ENCODE results near the gene CAPZB. TPM values are rescaled to one million over a fixed set of nuclear protein-coding genes. Genes with fewer than 3 reads are reported as not detected.

The CAPZB gene
- total RNA-seq, 4 donors from 2014 or later: 127 to 404 (median 136) TPM

- TF ChIP-seq CTCF (IDR thresholded peaks at IDR 0.05) (no peak), POLR2A (IDR thresholded peaks at IDR 0.05) (no peak), EP300 (IDR thresholded peaks at IDR 0.05; ENCODE audit: low read depth) (no peak), POLR2AphosphoS5 (IDR thresholded peaks at IDR 0.05) (no peak)
- Histone ChIP-seq H3K36me3 (peaks cover 0 to 6% (median 2%) of the 10 kb centered on the region in 4 donors), H3K4me3 (no peak overlapping the region), H3K4me1 (peaks cover 0 to 9% (median 2%) of the 10 kb centered on the region in 4 donors), H3K27ac (no peak overlapping the region), H3K9me3 (no peaks in the 10 kb centered on the region), H3K27me3 (no peaks in the 10 kb centered on the region)
- in situ Hi-C loops (cut with MboI; ENCODE audit: low pct_ligation_motif_present in 1 of 4, low pct_unique_long_range_greater_than_20kb in 1 of 4, low sequenced_read_pairs in 3 of 4): no loop called here
- intact Hi-C loops (cut with DNase I; ENCODE audit: low total_unique reads): no loop called here
- 93 to 98% methylated on average over 8 to 18 of the region's 18 CpGs for WGBS, 2 donors (ENCODE audit: low coverage in 1 of 2)
- no peak for DNase-seq
These were observed 124.3 kb downstream of the CAPZB start for GRCh38 chr1:19360843-19361610.

GRCh38 chr1:19360432-19360831 lies 124.9 kb downstream of the CAPZB start:
- Histone ChIP-seq H3K36me3 (peaks cover 0 to 12% (median 5%) of the 10 kb centered on the region in 4 donors), H3K4me3 (no peak overlapping the region), H3K9me3 (no peaks in the 10 kb centered on the region), H3K27me3 (no peaks in the 10 kb centered on the region), H3K4me1 (peaks cover 0 to 9% (median 2%) of the 10 kb centered on the region in 4 donors), H3K27ac (no peak overlapping the region)
- intact Hi-C loops (cut with DNase I; ENCODE audit: low total_unique reads): no loop called here
- 73% methylated on average over 11 of the region's 11 CpGs; no CpG with 5 or more reads in 1 of the 2 donors for WGBS, 2 donors (ENCODE audit: low coverage in 1 of 2)
- no peak for TF ChIP-seq POLR2AphosphoS5 (IDR thresholded peaks at IDR 0.05)
- no peak for TF ChIP-seq EP300 (IDR thresholded peaks at IDR 0.05; ENCODE audit: low read depth)
- no peak for TF ChIP-seq CTCF (IDR thresholded peaks at IDR 0.05)
- no peak for TF ChIP-seq POLR2A (IDR thresholded peaks at IDR 0.05)
- DNase-seq: no peak
- in situ Hi-C loops (cut with MboI; ENCODE audit: low pct_ligation_motif_present in 1 of 4, low pct_unique_long_range_greater_than_20kb in 1 of 4, low sequenced_read_pairs in 3 of 4): no loop called here

- no peaks in the 10 kb centered on the region for H3K9me3 ChIP-seq
- no peak for DNase-seq
- TF ChIP-seq POLR2AphosphoS5 (IDR thresholded peaks at IDR 0.05): no peak
- no peak for TF ChIP-seq EP300 (IDR thresholded peaks at IDR 0.05; ENCODE audit: low read depth)
- no peak for TF ChIP-seq POLR2A (IDR thresholded peaks at IDR 0.05)
- TF ChIP-seq CTCF (IDR thresholded peaks at IDR 0.05): no peak
- H3K36me3 ChIP-seq: peaks cover 0 to 13% (median 6%) of the 10 kb centered on the region in 4 donors
- WGBS, 2 donors (ENCODE audit: low coverage in 1 of 2): 67% methylated on average over 6 of the region's 6 CpGs; no CpG with 5 or more reads in 1 of the 2 donors
- intact Hi-C loops (cut with DNase I; ENCODE audit: low total_unique reads) (no loop called here), in situ Hi-C loops (cut with MboI; ENCODE audit: low pct_ligation_motif_present in 1 of 4, low pct_unique_long_range_greater_than_20kb in 1 of 4, low sequenced_read_pairs in 3 of 4) (no loop called here)
- H3K4me3 ChIP-seq: no peak overlapping the region
- H3K4me1 ChIP-seq: peaks cover 0 to 9% (median 2%) of the 10 kb centered on the region in 4 donors
- H3K27ac ChIP-seq: no peak overlapping the region
- no peaks in the 10 kb centered on the region for H3K27me3 ChIP-seq
These were observed 125.3 kb downstream of the CAPZB start for GRCh38 chr1:19360016-19360415.

- H3K4me3 ChIP-seq: no peak overlapping the region
- peaks cover 0 to 17% (median 7%) of the 10 kb centered on the region in 4 donors for H3K36me3 ChIP-seq
- 89% methylated on average over 11 of the region's 11 CpGs; no CpG with 5 or more reads in 1 of the 2 donors for WGBS, 2 donors (ENCODE audit: low coverage in 1 of 2)
- no peaks in the 10 kb centered on the region for H3K9me3 ChIP-seq
- H3K27ac ChIP-seq: no peak overlapping the region
- in situ Hi-C loops (cut with MboI; ENCODE audit: low pct_ligation_motif_present in 1 of 4, low pct_unique_long_range_greater_than_20kb in 1 of 4, low sequenced_read_pairs in 3 of 4): loop anchor here in 1 of 4 donors (10.0 kb wide), 1 partner anchor 295 kb away; no protein-coding TSS in a partner anchor
- intact Hi-C loops (cut with DNase I; ENCODE audit: low total_unique reads): no loop called here
- no peaks in the 10 kb centered on the region for H3K27me3 ChIP-seq
- peaks cover 0 to 9% (median 2%) of the 10 kb centered on the region in 4 donors for H3K4me1 ChIP-seq
- TF ChIP-seq CTCF (IDR thresholded peaks at IDR 0.05) (no peak), POLR2A (IDR thresholded peaks at IDR 0.05) (no peak), POLR2AphosphoS5 (IDR thresholded peaks at IDR 0.05) (no peak)
- no peak for DNase-seq
These were observed 126.0 kb downstream of the CAPZB start for GRCh38 chr1:19359357-19359756.

Measured in transverse colon (tissue), 4 donors.